Lower lobe of right lung (tissue), 2 donors: ENCODE results near the gene NUMA1. TPM values are rescaled to one million over a fixed set of nuclear protein-coding genes. Genes with fewer than 3 reads are reported as not detected.

ENCODE experiments used
- ATAC-seq, 2 donors: fragments of 200-7000 bp; cut with Tn5 transposase; one replicate each; pipeline ENCODE4 v1.9.1; 2020 to 2022; ENCODE audit warnings: mild to moderate bottlenecking in 2 of 2, moderate library complexity in 2 of 2
- DNase-seq: peaks from one replicate; pipeline ENCODE4 v3.0.0-alpha.2; 2020
- H3K27ac ChIP-seq: fragments of 200-600 bp; one replicate; pipeline ENCODE4 v1.8.0; 2022
- H3K27me3 ChIP-seq: fragments of 200-600 bp; one replicate; pipeline ENCODE4 v1.8.0; 2022; ENCODE audit warnings: low read depth
- H3K36me3 ChIP-seq: fragments of 200-600 bp; one replicate; pipeline ENCODE4 v1.8.0; 2022; ENCODE audit warnings: mild to moderate bottlenecking
- H3K4me1 ChIP-seq: fragments of 200-600 bp; one replicate; pipeline ENCODE4 v1.8.0; 2022
- H3K4me3 ChIP-seq: fragments of 200-600 bp; one replicate; pipeline ENCODE4 v1.8.0; 2022; ENCODE audit warnings: mild to moderate bottlenecking
- H3K9me3 ChIP-seq: fragments of 200-600 bp; one replicate; pipeline ENCODE4 v1.8.0; 2022
- CTCF ChIP-seq: fragments of 200-600 bp; IDR thresholded peaks from one replicate; pipeline ENCODE4 v1.8.0; 2022; ENCODE audit warnings: antibody characterized with exemption, mild to moderate bottlenecking
- intact Hi-C: fragments of 100-400 bp; cut with DNase I; formaldehyde crosslinking; loops from one replicate; pipeline ENCODE4 v1.11.0; 2022
- total RNA-seq: library from RNA; stranded (reverse); fragmentation: NEBNext Ultra II Directional; extraction: Animal tissue kit (Norgen Biotek cat#: 25700); gene quantifications from one replicate; pipeline ENCODE4 v1.2.1, GENCODE V29; 2021
- donor health status: DM: no; HTN: yes; CAD: no; lungs with severe emphysema.

Gene NUMA1
- total RNA-seq, 1 donor from 2014 or later = 200 TPM

- TF ChIP-seq CTCF = no peak
- ATAC-seq (peak; percentile 38 to 64), DNase-seq (no peak)
- no peaks in the 10 kb centered on the region for H3K27me3 ChIP-seq
- intact Hi-C loops = no loop called here
- H3K4me3 ChIP-seq = peak overlapping the region; percentile 49
- H3K27ac ChIP-seq = peak overlapping the region; percentile 73
- no peaks in the 10 kb centered on the region for H3K9me3 ChIP-seq
- H3K36me3 ChIP-seq = peaks cover 43% of the 10 kb centered on the region
- peaks cover 43% of the 10 kb centered on the region for H3K4me1 ChIP-seq
These were observed 81.0 kb downstream of the NUMA1 start for GRCh38 chr11:71999362-71999761.

- H3K27me3 ChIP-seq = no peaks in the 10 kb centered on the region
- DNase-seq (no peak), ATAC-seq (peak; percentile 42 to 55)
- H3K27ac ChIP-seq = peak within 1 kb of the TSS; percentile 73
- peaks cover 43% of the 10 kb centered on the region for H3K4me1 ChIP-seq
- no peak for TF ChIP-seq CTCF
- intact Hi-C loops = no loop called here
- H3K4me3 ChIP-seq = peak within 1 kb of the TSS; percentile 49
- peaks cover 38% of the 10 kb centered on the region for H3K36me3 ChIP-seq
- H3K9me3 ChIP-seq = no peaks in the 10 kb centered on the region
These were observed 81.6 kb downstream of the NUMA1 start, which contains the start of gene IL18BP for GRCh38 chr11:71998649-71999310. TSS of gene IL18BP (plus strand) at chr11:71998909. CDS start at chr11:71999985, 1,076 bp downstream.

- ATAC-seq (no peak), DNase-seq (no peak)
- H3K27ac ChIP-seq = peak overlapping the region; percentile 73
- H3K9me3 ChIP-seq = no peaks in the 10 kb centered on the region
- H3K27me3 ChIP-seq = no peaks in the 10 kb centered on the region
- intact Hi-C loops = no loop called here
- peaks cover 43% of the 10 kb centered on the region for H3K4me1 ChIP-seq
- H3K4me3 ChIP-seq = no peak overlapping the region
- TF ChIP-seq CTCF = no peak
- H3K36me3 ChIP-seq = peaks cover 30% of the 10 kb centered on the region
These were observed 82.3 kb downstream of the NUMA1 start for GRCh38 chr11:71998061-71998460.

GRCh38 chr11:71997594-71997993 lies 82.7 kb downstream of the NUMA1 start:
- Histone ChIP-seq H3K9me3 (no peaks in the 10 kb centered on the region), H3K4me3 (no peak overlapping the region), H3K27me3 (no peaks in the 10 kb centered on the region), H3K4me1 (peaks cover 43% of the 10 kb centered on the region), H3K27ac (peak overlapping the region; percentile 18), H3K36me3 (peaks cover 26% of the 10 kb centered on the region)
- ATAC-seq (no peak), DNase-seq (no peak)
- TF ChIP-seq CTCF = no peak
- intact Hi-C loops = no loop called here

GRCh38 chr11:71996946-71997345 lies 83.4 kb downstream of the NUMA1 start:
- peak overlapping the region; percentile 18 for H3K27ac ChIP-seq
- H3K36me3 ChIP-seq = peaks cover 20% of the 10 kb centered on the region
- H3K9me3 ChIP-seq = no peaks in the 10 kb centered on the region
- intact Hi-C loops = no loop called here
- DNase-seq (peak; percentile 89), ATAC-seq (peak; percentile 55 to 75)
- H3K4me1 ChIP-seq = peaks cover 50% of the 10 kb centered on the region
- no peak for TF ChIP-seq CTCF
- no peak overlapping the region for H3K4me3 ChIP-seq
- H3K27me3 ChIP-seq = no peaks in the 10 kb centered on the region
